T-helper 1 cell treated with Interleukin-12 subunit alpha and Interleukin-12 subunit beta and Interleukin-4 antibody, amounts not matched to agents 30 ng/mL and 1 ng/mL, for 36 hours (primary cell): ENCODE results near the gene CCSAP. TPM values are rescaled to one million over a fixed set of nuclear protein-coding genes. Genes with fewer than 3 reads are reported as not detected.

Experiments
- intact Hi-C: fragments of 100-400 bp; cut with micrococcal nuclease; formaldehyde crosslinking; loops from one replicate; pipeline ENCODE4 v1.15.1; 2024
- total RNA-seq: library from RNA; stranded (reverse); gene quantifications from 2 replicates; pipeline ENCODE4 v1.2.3, GENCODE V29; 2022

Gene CCSAP
- total RNA-seq, 1 donor from 2014 or later = 8.4 TPM

DNA sequence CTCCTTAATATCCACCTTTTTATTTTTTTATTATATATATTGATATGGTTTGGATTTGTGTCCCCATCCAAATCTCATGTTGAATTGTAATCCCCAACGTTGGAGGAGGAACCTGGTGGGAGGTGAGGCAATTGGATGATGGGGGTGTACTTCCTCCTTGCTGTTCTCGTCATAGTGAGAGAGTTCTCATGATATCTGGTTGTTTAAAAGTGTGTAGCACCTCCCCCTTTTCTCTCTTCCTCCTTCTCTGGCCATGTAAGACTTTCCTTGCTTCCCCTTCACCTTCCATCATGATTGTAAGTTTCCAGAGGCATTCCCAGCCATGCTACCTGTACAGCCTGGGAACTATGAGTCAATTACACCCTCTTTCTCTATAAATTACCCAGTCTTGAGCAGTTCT is 22.7 kb upstream of the CCSAP start:
- intact Hi-C loops = no loop called here

DNA sequence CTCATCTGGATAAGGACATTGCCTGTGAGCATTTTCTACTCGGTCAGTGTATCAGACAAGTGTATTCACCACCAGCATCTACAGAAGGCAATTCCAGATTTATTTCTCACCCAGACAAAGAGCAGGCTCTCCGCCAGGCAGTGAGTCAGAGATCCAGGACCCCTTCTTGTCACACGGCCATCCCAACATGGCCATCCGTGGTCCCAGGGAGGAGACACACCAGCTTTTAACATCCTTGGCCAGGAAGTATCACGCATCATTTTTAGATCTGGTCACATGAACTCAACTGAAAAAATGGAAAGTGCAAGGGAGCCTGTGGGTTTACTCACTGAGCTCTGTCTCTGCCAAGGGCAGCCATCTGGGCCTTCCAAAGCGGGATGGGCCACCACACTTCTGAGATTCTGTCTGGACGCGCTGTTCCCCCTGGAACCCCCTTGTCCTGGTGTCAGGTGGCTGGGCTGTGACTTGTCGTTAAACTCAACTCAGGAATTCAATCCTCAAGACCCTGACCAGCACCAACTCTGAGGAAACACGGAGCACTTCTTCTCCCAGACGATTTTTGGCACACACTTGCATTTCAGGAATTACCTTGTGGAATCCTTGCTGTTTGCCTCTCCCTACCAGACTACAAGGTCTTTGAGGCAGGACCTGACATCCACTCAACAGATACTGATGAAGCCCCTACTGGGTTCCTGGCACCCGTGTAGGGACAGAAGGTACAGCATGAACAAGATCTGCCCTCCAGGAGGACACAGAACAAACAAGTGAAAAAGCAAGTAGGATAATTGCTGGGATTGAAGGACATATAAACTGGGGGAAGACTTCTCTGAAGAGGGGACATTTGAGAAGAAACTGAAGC is 21.6 kb upstream of the CCSAP start:
- intact Hi-C loops = no loop called here

DNA sequence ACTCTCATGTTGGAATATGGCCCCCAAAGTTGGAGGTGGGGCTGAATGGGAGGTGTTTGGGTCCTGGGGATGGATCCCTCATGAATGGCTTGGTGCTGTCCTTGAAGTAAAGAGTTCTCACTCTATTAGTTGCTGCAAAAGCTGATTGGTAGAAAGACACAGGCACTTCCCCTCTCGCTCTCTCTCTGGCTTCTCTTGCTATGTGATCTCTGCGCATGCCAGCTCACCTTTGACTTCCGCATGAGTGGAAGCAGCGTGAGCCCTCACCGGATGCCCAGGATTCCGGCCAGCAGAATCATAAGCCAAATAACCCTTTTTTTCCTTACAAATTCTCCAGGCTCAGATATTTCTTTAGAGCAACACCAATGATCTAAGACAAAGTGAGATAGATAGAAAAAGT is 20.9 kb upstream of the CCSAP start:
- intact Hi-C loops = no loop called here

DNA sequence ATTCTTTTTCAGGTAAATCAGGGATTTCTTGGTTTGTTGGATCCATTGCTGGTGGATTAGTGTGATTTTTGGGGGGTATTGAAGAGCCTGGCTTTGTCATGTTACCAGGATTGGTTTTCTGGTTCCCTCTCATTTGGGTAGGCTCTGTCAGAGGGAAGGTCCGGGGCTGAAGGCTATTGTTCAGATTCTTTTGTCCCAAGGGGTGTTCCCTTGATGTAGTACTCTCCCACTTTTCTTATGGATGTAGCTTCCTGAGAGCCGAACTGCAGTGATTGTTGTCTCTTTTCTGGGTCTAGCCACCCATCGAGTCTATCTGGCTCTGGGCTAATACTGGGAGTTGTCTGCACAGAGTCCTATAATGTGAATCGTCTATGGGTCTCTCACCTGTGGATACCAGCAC is 17.6 kb upstream of the CCSAP start:
- intact Hi-C loops = no loop called here

DNA sequence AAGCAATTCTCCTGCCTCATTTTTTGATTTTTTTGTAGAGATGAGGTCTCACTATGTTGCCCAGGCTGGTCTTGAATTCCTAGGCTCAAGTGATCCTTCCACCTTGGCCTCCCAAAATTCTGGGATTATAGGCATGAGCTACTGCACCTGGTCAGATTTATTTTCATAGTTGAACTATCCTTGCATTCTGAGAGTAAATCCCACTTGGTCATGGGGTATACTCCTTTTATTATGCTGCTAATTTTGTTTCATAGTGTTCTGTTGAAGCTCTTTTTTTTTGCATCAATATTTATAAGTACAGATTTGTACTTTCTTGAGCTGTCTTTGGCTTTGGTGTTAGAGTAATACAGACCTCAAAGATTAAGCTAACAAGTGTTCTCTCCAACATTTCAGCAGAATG is 12.8 kb upstream of the CCSAP start:
- intact Hi-C loops = no loop called here

DNA sequence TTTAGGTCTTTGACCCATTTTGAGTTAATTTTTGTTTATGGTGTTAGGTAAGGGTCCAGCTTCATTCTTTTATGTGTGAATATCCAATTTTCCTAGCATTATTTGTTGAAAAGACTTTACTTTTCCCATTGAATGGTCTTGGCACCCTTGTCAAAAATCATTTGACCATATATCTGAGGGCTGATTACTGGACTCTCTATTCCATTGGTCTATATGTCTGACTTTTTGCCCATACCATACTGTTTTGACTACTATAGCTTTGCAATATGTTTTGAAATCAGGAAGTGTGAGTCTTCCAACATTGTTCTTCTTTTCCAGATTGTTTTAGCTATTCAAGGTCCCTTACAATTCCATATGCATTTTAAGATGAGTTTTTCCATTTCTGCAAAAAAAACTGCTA is 11.4 kb upstream of the CCSAP start:
- intact Hi-C loops = no loop called here

DNA sequence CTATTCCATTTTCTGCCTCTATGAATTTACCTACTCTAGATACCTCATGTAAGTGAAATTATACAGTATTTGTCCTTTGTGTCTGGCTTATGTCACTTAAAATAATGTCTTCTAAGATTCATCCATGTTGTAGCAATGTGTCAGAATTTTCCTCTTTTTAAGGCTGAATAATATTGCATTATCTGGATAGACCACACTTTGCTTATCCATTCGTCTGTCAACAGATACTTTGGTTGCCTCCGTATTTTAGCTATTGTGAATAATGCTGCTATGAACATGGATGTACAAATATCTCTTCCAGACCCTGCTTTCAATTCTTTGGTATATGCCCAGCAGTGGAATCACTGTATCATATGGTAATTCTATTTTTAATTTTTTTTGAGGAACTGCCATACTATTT is 10.1 kb upstream of the CCSAP start:
- intact Hi-C loops = no loop called here

DNA sequence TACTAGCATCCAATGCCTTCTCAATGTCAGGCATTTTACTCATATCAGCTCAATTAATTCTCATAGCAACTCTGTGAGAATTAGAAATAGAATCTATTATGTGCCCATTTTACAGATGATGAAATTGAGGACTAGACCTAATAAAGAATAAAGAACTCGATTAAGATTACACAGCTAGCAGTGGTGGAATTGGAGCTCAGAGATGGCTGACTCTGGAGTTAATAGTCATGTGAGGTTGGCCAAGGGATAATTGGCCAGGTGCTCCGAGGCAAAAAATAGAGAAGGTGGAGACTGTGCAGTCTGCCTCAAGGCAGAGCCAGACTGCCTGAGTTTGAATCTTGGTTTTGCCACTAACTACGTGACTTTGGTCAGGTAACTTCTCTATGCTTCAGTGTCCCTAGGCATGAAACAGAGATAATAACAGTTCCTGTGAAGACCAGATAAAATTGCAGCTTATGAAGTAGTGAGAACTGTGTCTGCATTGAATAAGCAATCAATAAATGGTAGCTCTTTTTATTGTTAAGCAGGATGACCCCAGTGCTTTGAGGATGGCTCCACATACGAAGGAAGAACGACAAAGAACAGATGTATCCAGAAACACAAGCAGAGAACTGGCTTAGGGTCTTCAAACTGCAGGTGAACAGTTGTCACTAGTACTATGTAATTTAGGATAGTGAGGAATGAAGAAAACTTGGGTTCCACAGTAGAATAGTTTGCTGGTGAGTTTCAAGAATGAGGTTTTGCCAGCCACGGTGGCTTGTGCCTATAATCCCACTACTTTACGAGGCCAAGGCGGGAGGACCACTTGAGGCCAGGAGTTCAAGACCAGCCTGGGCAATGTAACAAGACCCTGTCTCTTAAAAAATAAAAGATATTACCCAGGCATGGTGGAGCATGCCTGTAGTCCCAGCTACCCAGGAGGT is 6.9 kb upstream of the CCSAP start:
- intact Hi-C loops = no loop called here

DNA sequence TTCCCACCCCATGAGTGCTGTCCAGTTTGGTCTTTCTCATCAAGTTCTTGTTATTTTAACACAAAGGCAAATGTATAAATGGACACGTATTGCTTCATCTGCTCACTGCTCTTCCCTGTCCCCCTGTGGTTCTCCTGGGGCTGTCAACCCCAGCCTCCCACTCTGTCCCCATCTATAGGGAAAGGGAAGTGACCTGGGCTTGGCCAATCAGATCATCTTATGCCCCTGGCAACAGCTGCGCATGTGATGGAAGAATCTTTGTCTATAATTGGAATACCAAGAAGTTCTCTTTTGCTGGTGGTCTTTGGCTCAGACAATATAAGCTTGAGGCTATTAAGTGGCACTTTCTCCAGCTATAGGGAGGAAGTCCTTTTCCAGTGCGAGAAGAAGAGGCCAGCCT is 4.7 kb upstream of the CCSAP start:
- intact Hi-C loops = no loop called here

DNA sequence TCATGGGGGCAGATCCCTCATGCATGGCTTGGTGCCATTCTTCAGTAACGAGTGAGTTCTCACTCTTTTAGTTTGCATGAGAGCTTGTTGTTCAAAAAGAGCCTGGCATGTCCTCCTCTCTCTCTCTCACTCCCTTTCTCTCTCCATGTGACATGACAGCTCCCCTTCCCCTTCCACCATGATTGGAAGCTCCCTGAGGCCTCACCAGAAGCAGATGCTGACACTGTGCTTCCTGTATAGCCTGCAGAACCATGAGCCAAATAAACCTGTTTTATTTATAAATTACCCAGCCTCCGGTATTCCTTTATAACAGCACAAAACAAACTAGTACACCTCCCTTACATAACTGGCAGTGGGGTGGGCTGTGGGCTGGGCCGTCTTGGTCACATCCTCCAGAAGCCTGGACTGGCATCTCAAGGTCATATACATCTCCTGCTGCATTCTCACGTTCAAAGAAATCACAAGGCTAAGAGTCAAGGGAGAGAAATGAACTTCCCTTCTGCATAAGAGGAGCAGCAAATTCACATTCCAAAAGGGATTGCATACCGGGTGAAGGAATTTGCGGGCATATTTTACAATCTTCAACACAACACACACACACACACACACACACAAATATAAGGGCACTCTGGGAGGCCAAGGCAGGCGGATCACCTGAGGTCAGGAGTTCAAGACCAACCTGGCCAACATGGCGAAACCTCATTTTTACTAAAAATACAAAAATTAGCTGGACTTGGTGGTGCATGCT is 2.3 kb upstream of the CCSAP start:
- intact Hi-C loops = loop anchor here (5.0 kb wide), 7 partner anchors 1068 to 1992 kb away; partner anchors contain the start of genes ARV1, EXOC8, IBA57 and MRPL55

DNA sequence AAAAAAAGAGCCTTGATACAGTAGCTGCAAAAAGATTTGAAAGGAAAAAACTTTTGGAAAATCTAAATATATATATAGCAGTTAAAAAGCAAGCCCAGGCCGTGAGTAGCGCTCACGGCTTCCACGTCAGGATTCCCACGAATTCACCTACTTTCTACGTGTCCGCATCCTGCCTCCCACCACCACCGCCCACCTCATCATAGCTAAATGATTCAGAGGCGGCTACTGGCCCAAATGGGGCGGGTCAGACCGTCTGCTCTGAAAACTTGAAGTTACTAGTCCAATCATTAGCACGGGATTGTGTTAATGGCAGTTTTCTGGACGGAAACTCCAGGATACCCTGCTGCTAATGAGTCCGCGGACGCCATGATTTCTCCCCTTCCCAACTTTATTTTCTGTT is 1.3 kb upstream of the CCSAP start:
- intact Hi-C loops = loop anchor here (5.0 kb wide), 7 partner anchors 1067 to 1993 kb away; partner anchors contain the start of genes ARV1, EXOC8, IBA57 and MRPL55

DNA sequence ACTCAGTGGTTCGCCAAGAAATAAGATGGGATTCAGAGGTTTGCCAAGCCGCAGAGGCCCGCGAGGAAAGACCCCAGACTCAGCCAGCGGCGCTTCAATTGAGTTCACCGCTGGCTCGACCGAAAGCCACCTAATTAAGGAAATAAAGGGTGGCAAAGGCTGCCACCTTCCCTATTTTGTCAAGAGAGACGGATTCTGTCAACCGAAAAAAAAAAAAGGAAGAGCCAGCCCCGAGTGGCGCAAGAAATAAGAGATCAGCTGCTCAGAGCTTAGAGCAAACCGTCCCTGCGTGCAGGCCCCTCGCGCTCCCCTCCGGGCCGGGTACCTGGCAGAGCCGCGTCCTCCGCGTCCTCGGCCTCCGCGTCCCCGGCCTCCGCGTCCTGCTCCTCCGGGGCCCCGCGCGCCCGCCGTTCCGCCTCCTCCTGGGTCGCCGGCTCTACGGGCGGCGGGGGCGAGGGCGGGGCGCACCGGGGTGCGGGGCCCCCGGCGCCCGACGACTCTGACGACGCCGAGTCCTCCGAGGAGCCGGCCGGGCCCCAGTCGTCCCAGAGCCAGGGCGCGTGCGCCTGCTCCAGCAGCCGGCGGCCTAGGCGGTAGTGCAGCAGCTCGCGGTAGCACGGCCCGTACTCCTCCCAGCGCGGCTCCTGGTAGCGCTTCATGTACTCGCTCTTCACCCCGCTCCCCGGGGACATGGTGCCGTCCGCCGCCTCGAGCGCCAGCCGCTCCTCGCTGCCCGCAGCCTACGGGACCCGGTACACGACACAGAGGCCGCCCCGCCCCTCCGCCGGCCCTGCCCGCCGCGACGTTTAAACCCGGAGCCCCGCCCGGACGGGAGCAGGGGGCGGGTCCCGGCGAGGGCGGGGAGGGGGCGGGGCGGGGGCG is 832 bp downstream of the CCSAP start:
- intact Hi-C loops = loop anchor here (1.0 to 5.0 kb wide), 22 partner anchors 16 to 1995 kb away; partner anchors contain the start of genes ABCB10, ARF1, ARV1 and COG2

DNA sequence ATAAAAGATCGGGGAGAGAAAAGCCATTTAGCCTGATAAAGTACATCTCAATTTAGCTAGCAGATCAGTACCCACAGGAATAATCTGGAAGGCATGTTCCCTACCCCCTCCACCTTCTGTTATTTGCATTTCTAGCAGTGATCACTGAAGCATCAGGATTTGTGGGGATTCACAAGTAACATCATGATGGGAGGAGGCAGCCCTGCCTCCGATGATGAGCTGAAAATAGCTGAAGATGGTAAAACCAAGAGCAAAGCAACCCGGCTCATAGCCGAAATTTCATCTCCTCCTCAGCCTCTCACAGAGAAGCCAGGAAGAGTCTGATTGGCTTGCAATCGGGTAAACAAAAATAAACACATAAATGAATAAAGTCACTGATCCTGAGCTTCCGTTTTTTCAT is 2.4 kb downstream of the CCSAP start:
- intact Hi-C loops = loop anchor here (2.0 to 5.0 kb wide), 8 partner anchors 280 to 1997 kb away; partner anchors contain the start of genes ARV1, EXOC8, IBA57 and MRPL55

DNA sequence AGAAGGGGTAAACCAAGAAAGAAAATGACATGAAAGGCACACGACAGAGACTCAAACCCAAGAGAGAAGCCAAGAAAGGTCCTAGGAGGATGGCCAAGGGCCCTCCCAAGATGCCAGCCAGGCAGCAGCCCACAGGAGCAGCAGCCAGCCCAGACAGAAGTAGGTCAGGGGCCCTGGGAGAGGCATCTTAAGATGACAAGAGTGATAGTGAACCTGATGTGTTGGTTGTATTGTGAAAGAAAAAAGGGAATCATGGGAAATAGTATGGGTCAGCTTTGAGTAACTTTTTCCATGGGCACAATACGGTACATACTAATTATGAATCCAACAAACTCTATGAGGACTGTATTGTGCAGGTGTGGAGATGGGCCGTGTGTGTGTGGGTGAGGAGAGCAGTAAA is 3.3 kb downstream of the CCSAP start:
- intact Hi-C loops = no loop called here

DNA sequence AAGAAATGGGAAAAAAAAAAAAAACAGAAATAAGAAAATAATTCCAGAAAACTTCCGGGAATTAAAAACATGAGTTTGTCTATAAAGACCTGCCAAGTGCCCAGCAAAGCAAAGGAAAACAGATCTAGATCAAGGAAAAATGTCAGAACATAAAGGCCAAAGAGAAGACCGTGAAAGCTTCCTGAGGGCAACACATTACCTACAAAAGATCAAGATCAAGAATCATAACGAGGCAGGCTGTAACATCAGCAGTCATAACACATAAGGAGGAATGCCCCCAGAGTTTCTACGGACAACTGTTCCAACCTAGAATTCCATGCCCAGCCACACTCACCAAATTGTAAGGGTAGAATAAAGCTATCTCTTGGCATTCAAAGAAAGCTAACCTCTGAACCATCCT is 3.8 kb downstream of the CCSAP start:
- intact Hi-C loops = no loop called here

DNA sequence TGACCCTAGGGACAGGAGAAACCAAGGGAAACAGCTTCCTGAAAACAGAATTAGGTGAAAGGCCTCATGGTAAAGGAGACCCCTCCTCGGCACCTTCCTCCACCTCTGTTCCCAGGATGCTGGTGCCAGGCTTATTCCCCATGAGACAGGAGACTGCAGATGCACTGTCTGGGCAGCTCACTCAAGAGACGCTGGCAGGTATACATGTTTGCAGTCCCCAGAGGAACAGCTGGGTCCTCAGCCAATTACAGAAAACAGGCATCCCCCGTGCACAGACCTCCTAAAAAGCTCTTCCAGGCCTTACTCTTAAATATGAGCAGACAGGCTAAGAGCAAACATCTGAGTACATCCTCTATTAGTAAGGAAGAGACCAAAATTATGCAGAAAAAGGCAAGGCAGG is 6.5 kb downstream of the CCSAP start:
- intact Hi-C loops = no loop called here

DNA sequence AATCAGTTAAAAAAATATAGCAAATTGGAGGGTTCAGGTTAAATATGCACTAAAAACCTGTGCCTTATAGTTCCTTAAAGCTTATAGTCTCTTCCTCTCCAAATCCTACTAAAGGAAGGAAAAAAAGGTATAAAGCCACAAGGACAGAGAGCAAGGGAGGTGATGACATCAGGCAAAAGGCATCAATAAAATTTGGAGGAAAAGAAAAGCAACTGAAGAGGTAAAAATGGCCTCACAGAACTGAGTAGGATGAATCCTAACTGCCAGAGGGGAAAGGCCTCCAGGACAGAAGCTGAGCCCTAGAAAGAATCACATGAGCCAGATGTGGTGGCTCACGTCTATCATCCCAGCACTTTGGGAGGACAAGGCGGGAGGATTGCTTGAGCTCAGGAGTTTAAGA is 8.1 kb downstream of the CCSAP start:
- intact Hi-C loops = no loop called here

DNA sequence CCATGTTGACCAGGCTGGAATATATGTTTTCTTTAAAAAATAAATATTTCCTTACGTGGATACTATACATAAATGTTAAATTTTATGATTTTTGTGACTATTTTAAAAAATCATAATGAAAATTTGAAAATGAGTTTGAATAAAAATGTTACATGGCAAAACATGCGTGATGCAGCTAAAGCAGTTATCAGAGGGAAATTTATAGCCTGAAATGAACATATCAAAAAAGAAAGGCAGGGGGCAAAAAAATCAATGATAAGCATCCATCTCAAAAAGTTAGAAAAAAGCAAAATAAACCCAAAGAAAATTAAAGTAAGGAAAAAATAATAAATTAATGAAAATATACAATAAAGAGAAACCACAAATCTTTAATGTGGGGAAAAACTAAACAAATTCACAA is 8.6 kb downstream of the CCSAP start:
- intact Hi-C loops = no loop called here

DNA sequence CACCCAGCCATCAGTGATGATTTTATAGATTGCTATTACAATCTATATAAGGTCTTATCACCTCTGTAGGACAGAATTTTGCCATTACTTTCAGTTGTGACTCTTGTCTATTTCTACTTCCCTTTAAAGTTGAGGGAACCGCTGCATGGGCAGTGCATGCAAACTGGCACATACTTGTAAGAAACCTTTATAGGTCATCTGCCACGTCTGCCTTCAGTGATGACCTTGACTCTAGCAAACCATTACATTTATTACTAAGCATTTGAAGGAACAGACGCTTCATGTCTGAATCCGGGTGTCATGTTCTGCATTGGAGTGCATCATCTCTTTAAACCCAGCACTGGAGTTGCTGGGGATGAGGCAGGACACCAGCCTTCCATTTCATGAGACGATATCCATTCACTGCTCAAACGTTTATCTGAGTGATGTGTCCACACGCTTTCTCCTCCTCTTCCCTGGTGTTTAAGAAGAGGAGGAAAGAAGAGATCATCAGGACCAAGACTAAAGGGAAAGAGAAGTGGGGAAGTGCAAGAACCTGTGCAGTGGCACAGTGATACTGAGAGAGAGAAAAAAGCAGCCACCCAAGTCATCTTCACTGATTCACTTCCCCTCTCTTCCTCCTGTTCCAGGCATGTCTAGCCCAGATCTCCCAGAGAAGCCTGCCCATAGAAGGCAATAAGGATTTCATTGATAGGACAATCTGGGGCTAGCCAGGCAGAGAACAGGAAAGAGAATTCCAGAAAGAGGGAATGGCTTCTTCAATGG is 14.1 kb downstream of the CCSAP start:
- intact Hi-C loops = loop anchor here (5.0 kb wide), 1 partner anchor 179 kb away; the partner anchor contains the start of gene NUP133
